ENCODE measurements around the gene HDAC1.

DNA sequence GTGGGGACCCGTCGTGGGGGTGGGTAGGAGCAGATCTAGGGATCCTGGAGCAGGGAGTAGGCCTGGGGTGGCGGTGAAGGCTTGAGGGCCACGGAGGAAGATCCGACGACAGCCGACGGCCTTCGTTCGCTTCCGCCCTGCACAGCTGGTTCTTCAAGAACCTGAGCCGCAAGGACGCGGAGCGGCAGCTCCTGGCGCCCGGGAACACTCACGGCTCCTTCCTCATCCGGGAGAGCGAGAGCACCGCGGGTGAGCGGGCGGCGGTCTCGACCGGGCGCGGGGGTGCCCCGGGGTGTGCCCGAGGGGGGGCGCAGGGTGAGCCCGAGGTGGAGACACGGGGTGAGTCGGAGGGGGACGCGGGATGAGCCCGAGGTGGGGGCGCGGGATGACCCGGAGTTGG lies 16.5 kb upstream of the HDAC1 start:
- TF ChIP-seq CTCF (IDR thresholded peaks at IDR 0.05) (no peak), EP300 (IDR thresholded peaks at IDR 0.05) (no peak), POLR2AphosphoS5 (IDR thresholded peaks at IDR 0.05) (no peak), POLR2A (IDR thresholded peaks at IDR 0.05) (no peak)

All from sigmoid colon (tissue), 4 donors.